HEK293T (cell line): ENCODE results near the gene RETREG3.
"Not testable (repeated sequence)": the region's sequence is repeated elsewhere in the genome, so short reads cannot be mapped to it uniquely, and the experiment has no call there.

Experiments
- ARNT ChIP-seq: fragments of 450-650 bp; IDR thresholded peaks from 2 replicates; pipeline ENCODE4 v1.6.1; 2017; ENCODE audit warnings: mild to moderate bottlenecking
- BHLHE40 ChIP-seq: fragments of 450-650 bp; IDR thresholded peaks from 2 replicates; pipeline ENCODE4 v1.6.1; 2016; ENCODE audit warnings: mild to moderate bottlenecking, moderate library complexity, borderline replicate concordance
- CTBP1 ChIP-seq: fragments of 450-650 bp; IDR thresholded peaks from 2 replicates; pipeline ENCODE4 v1.6.1; 2016; ENCODE audit warnings: borderline replicate concordance
- ELF4 ChIP-seq: fragments of 450-650 bp; IDR thresholded peaks from 2 replicates; pipeline ENCODE4 v1.6.1; 2017; ENCODE audit warnings: antibody characterized with exemption
- FOXA1 ChIP-seq: fragments of 450-650 bp; IDR thresholded peaks from 2 replicates; pipeline ENCODE4 v1.6.1; 2016; ENCODE audit warnings: mild to moderate bottlenecking
- FOXK2 ChIP-seq: fragments of 450-650 bp; IDR thresholded peaks from 2 replicates; pipeline ENCODE4 v1.6.1; 2016; ENCODE audit warnings: mild to moderate bottlenecking
- FOXM1 ChIP-seq: fragments of 450-650 bp; IDR thresholded peaks from 2 replicates; pipeline ENCODE4 v1.6.1; 2017; ENCODE audit warnings: mild to moderate bottlenecking, borderline replicate concordance
- HDGF ChIP-seq: fragments of 450-650 bp; IDR thresholded peaks from 2 replicates; pipeline ENCODE4 v1.6.1; 2017; ENCODE audit warnings: antibody characterized with exemption, borderline replicate concordance
- NFRKB ChIP-seq: fragments of 450-650 bp; IDR thresholded peaks from 2 replicates; pipeline ENCODE4 v1.6.1; 2016; ENCODE audit warnings: mild to moderate bottlenecking, moderate library complexity
- PKNOX1 ChIP-seq: fragments of 450-650 bp; IDR thresholded peaks from 2 replicates; pipeline ENCODE4 v1.6.1; 2016
- SP1 ChIP-seq: fragments of 450-650 bp; IDR thresholded peaks from 2 replicates; pipeline ENCODE4 v1.6.1; 2017
- SUZ12 ChIP-seq: fragments of 450-650 bp; IDR thresholded peaks from 2 replicates; pipeline ENCODE4 v1.6.1; 2016; ENCODE audit warnings: mild to moderate bottlenecking
- TARDBP ChIP-seq: fragments of 450-650 bp; IDR thresholded peaks from 2 replicates; pipeline ENCODE4 v1.6.1; 2016
- ZNF384 ChIP-seq: fragments of 450-650 bp; IDR thresholded peaks from 2 replicates; pipeline ENCODE4 v1.6.1; 2016

DNA sequence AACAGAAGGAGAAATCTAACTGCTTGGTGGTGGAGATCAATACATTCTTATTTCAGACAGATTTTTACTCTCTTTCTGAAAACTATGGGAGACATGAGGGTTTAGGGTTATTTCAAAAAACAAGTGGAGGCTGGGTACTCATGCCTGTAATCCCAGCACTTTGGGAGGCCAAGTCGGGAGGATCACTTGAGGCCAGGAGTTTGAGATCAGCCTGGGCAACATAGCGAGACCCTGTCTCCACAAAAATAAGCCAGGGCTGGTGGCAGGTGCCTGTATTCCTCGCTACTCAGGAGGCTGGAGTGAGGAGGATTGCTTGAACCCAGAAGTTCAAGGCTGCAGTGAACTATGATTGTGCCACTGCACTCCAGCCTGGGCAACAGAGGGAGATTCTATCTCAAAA lies 12.8 kb upstream of the RETREG3 start:
- TF ChIP-seq SP1, FOXM1, TARDBP, CTBP1, ARNT, HDGF, FOXA1, ELF4, NFRKB, ZNF384, PKNOX1, FOXK2, BHLHE40, SUZ12: not testable (repeated sequence)
